Measurements from ENCODE around the gene SARS1.
"Not testable (repeated sequence)": the region's sequence is repeated elsewhere in the genome, so short reads cannot be mapped to it uniquely, and the experiment has no call there.

GRCh38 chr1:109221201-109221600 is 7.5 kb downstream of the SARS1 start:
- TF ChIP-seq SP1 (IDR thresholded peaks at IDR 0.05; ENCODE audit: low read depth, low read length); CTCF (IDR thresholded peaks at IDR 0.05; ENCODE audit: control extremely low read depth in 1 of 3, insufficient read depth in 1 of 3, low read depth in 1 of 3, low read length in 3 of 3): not testable (repeated sequence)
